GM12891 (cell line): ENCODE measurements around the gene GREB1.

ENCODE experiments used
- POLR2A ChIP-seq: IDR thresholded peaks from 2 replicates; pipeline ENCODE4 v1.6.1; 2011; ENCODE audit warnings: low read depth, low read length, control low read depth
- POLR2AphosphoS5 ChIP-seq: IDR thresholded peaks from 2 replicates; pipeline ENCODE4 v1.6.1; 2011; ENCODE audit warnings: low read depth, low read length, control low read depth
- POU2F2 ChIP-seq: IDR thresholded peaks from 2 replicates; pipeline ENCODE4 v1.6.1; 2011; ENCODE audit warnings: low read depth, mild to moderate bottlenecking, control low read depth, low read length, moderate library complexity

DNA sequence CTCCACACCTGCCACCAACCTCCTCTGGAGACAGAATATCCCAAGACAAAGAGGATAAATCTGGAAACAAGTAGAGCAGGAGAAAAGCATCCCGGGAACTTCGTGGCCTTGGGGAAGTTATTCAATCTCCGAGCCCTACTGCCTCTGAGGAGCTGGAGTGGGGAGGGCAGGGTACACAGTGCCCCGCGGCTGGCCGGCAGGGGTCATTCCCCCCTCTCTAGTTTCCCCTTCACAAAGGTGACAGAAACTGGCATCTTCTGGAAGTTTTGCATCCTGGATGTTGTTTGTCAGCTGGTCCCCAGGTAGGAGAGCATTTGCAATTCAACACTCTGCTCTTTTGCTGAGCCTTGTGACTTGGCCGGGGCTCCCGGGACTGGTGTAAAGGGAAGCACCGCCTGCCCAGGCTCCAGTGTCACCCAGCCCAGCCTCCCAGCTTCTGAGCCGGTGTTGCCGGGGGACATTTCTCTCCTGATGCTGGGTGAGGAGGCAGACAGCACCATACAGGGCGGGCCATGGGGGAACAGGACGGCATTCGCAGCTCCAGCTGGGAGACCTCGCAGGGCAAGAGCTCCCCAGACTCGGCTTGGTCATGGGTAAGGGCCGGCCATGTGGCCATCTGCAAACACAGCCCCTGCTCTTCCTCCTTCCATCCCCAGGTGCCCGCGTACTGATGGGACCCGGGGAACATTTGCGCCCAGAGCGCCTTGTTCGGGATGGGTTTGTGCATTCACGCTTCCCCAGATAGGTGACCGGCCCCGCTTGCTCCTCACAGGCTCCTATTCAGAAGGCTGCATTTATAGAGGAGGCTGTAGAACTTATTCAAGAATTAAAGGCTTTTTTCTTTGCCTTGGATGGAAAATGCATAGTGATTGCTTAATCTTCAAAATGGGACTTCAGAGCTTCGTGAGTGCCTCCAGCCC, 143.6 kb downstream of the GREB1 start:
- TF ChIP-seq POLR2A (no peak), POLR2AphosphoS5 (no peak), POU2F2 (no peak)
